B cell (primary cell): Measurements from ENCODE around the gene HS1BP3. TPM values are rescaled to one million over a fixed set of nuclear protein-coding genes. Genes with fewer than 3 reads are reported as not detected.

Source experiments
- ATAC-seq: fragments of 200-7000 bp; cut with Tn5 transposase; one replicate; pipeline ENCODE4 v1.10.0; 2021; ENCODE audit warnings: low read depth, mild to moderate bottlenecking, moderate number of reproducible peaks, moderate library complexity
- CTCF ChIA-PET: fragments of 350-600 bp; sonication (Branson Sonifier 250); formaldehyde crosslinking; loops from one replicate; lab custom pipeline; 2021; ENCODE audit warnings: antibody characterized with exemption, inconsistent platforms; lab: Charles Lee
- POLR2A ChIA-PET: fragments of 350-600 bp; sonication (Branson Sonifier 250); formaldehyde crosslinking; loops from one replicate; lab custom pipeline; 2021; ENCODE audit warnings: antibody characterized with exemption; lab: Charles Lee
- DNase-seq: peaks from one replicate; pipeline ENCODE4 v3.0.0; 2013
- H2AFZ ChIP-seq: 2 replicates; pipeline ENCODE4 v1.6.1; 2012; ENCODE audit warnings: mild to moderate bottlenecking, low read depth, low read length; ENCODE audit not compliant: insufficient read depth, poor library complexity, severe bottlenecking
- H3K27ac ChIP-seq, 2 donors: 1 replicate in 1 of 2; 2 replicates in 1 of 2; pipeline ENCODE4 v1.5.1; 2012 to 2013; ENCODE audit warnings: low read length in 2 of 2, mild to moderate bottlenecking in 2 of 2, moderate library complexity in 1 of 2
- H3K27me3 ChIP-seq, 4 experiments: fragments of 200-600 bp in 1 of 4; sonication (generic) in 1 of 4; replicated peaks in 1 of 4; 1 replicate in 2 of 4; 2 replicates in 2 of 4; pipeline versions ENCODE4 v1.6.1 to v1.7.0; 2013 to 2016; ENCODE audit warnings: low read length in 3 of 4, mild to moderate bottlenecking in 2 of 4, mixed read lengths in 1 of 4, moderate library complexity in 1 of 4; ENCODE audit not compliant: insufficient read depth in 4 of 4, control insufficient read depth in 3 of 4; ENCODE audit errors: control extremely low read depth in 1 of 4
- H3K36me3 ChIP-seq, 2 experiments: replicated peaks in 1 of 2; 1 replicate in 1 of 2; 2 replicates in 1 of 2; pipeline versions ENCODE4 v1.6.1 to v1.7.1; 2013; ENCODE audit warnings: low read length in 1 of 2; ENCODE audit not compliant: insufficient read depth in 2 of 2, control insufficient read depth in 1 of 2; ENCODE audit errors: control extremely low read depth in 1 of 2, extremely low read depth in 1 of 2
- H3K4me1 ChIP-seq, 2 donors: fragments of 200-600 bp in 1 of 2; sonication (generic) in 1 of 2; 1 replicate in 1 of 2; 2 replicates in 1 of 2; pipeline versions ENCODE4 v1.5.1 to v1.6.1; 2013 to 2017; ENCODE audit warnings: low read length in 2 of 2; ENCODE audit not compliant: control insufficient read depth in 2 of 2, insufficient read depth in 2 of 2
- H3K4me2 ChIP-seq: replicated peaks from 2 replicates; pipeline ENCODE3; 2012; ENCODE audit warnings: mild to moderate bottlenecking, low read depth, low read length; ENCODE audit not compliant: poor library complexity, severe bottlenecking
- H3K4me3 ChIP-seq, 5 experiments: fragments of 200-600 bp in 1 of 5; sonication (generic) in 1 of 5; 1 replicate in 3 of 5; 2 replicates in 2 of 5; pipeline versions ENCODE4 v1.5.1 to v1.7.0; 2011 to 2016; ENCODE audit warnings: low read length in 4 of 5, mild to moderate bottlenecking in 4 of 5, low read depth in 2 of 5, control low read depth in 1 of 5, moderate library complexity in 1 of 5; ENCODE audit not compliant: insufficient read depth in 1 of 5; ENCODE audit errors: control extremely low read depth in 1 of 5, extremely low read depth in 1 of 5
- H3K79me2 ChIP-seq: fragments of 200-600 bp; sonication (generic); one replicate; pipeline ENCODE4 v1.6.0; 2016; ENCODE audit warnings: low read length; ENCODE audit not compliant: control insufficient read depth, insufficient read depth
- H3K9ac ChIP-seq: fragments of 200-600 bp; sonication (generic); 2 replicates; pipeline ENCODE4 v1.6.1; 2017; ENCODE audit warnings: mild to moderate bottlenecking, low read length, moderate library complexity
- H3K9me3 ChIP-seq, 3 donors: one replicate each; pipeline versions ENCODE4 v1.6.1 to v1.7.1; 2013; ENCODE audit warnings: low read length in 2 of 3; ENCODE audit not compliant: control insufficient read depth in 2 of 3, insufficient read depth in 1 of 3; ENCODE audit errors: control extremely low read depth in 1 of 3
- H4K20me1 ChIP-seq: 2 replicates; pipeline ENCODE4 v1.6.0; 2012; ENCODE audit warnings: mild to moderate bottlenecking, low read length; ENCODE audit not compliant: insufficient read depth, control insufficient read depth, poor library complexity, severe bottlenecking
- H3K27ac Mint-ChIP-seq: one replicate; pipeline ENCODE4 v1.8.0; 2021; ENCODE audit warnings: mixed read lengths
- H3K27me3 Mint-ChIP-seq: one replicate; pipeline ENCODE4 v1.8.0; 2021; ENCODE audit warnings: mixed read lengths
- H3K4me1 Mint-ChIP-seq: one replicate; pipeline ENCODE4 v1.8.0; 2021; ENCODE audit warnings: mixed read lengths
- H3K4me3 Mint-ChIP-seq: one replicate; pipeline ENCODE4 v1.8.0; 2021; ENCODE audit warnings: mixed read lengths
- H3K9me3 Mint-ChIP-seq: one replicate; pipeline ENCODE4 v1.8.0; 2022; ENCODE audit warnings: mixed read lengths; ENCODE audit not compliant: insufficient read depth
- EZH2 ChIP-seq: IDR thresholded peaks from 2 replicates; pipeline ENCODE4 v1.6.1; 2012; ENCODE audit warnings: borderline replicate concordance, low read depth, mild to moderate bottlenecking, moderate library complexity, low read length; ENCODE audit not compliant: insufficient read depth, poor library complexity, severe bottlenecking
- WGBS: methylation state at CpG from one replicate; pipeline ENCODE4 v1.1.5; 2013; ENCODE audit warnings: missing lambda C conversion rate; ENCODE audit not compliant: insufficient coverage; 5-methylcytosine and 5-hydroxymethylcytosine counted together
- intact Hi-C: fragments of 100-400 bp; cut with micrococcal nuclease; formaldehyde crosslinking; loops from one replicate; pipeline ENCODE4 v1.10.0; 2022
- polyA plus RNA-seq: library from polyadenylated mRNA; depleted of rRNA; stranded (reverse); fragments of >200 nt; gene quantifications from 2 replicates; pipeline ENCODE4 v1.2.3, GENCODE V29; 2012
- total RNA-seq, 2 donors: library from RNA; stranded (reverse); fragments of 120-200 nt in 1 of 2; gene quantifications; 1 replicate in 1 of 2; 2 replicates in 1 of 2; pipeline versions ENCODE4 v1.2.3 to v1.2.4, GENCODE V29; 2013 to 2022
- TF ChIP-seq, protein P1 (sequence below): fragments of 200-600 bp; IDR thresholded peaks from one replicate; pipeline ENCODE4 v1.8.0; 2022; ENCODE audit warnings: antibody characterized with exemption, mild to moderate bottlenecking

HS1BP3 gene
- total and polyA plus RNA-seq, 2 donors (not counting 1 experiment from before 2014, with no cell fraction given): 27.8 to 28.7 TPM

DNA sequence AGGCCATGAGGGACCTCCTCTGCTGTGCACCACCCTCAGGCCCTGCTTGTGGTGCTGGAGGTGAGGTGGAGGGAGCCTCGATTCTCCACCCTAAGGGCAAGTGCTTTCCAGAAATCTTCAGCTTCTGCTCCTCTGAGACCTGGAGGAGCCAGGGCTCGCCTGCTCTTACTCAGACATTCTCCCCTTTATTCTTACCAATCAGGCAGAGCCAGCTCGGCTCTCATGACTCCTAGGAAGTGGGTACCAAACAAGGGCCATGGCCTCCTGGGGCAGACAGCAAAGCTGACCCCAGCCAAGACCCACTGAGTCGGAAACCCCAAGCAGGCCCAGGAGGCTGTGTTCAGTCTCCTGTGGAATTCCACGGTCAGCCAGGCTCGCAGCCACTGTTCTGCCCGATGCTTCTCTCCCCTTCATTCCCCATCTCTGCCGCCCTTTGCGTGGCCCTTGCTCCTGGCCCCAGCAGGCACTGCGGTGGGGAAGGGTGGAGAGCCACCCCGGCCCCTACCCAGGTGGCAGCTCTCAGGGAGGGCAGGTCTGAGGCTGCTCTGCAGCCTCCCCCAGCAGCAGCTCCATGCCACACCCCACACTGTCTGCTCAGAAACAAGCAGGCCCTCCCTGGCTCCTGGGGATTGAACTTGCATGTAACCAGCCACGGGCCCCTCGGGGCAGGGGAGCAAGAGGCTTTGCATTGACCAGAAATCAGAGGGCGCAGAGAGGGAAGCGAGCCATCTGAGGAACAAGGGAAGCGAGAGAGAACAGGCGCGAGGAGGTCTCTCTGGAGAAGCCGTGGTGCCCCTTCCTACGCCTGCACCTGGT is 24.0 kb downstream of the HS1BP3 start:
- no peak for ATAC-seq
- H3K27ac ChIP-seq: no peak overlapping the region

DNA sequence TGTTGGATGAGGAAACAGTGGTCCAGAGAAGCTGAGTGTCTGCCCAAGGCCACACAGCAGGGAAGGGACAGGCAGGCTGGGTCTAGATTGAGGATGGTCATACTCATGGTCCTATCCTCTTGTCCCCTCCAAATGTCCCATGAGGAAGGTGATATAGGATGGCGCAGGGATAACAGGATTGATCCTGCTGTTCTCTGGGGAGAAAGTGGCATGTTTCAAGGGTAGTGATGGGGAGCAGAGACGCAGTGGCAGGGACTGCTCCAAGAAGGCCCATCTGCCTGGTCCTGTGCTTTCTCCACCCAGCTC is 24.6 kb downstream of the HS1BP3 start:
- peaks cover 10% of the 10 kb centered on the region for H4K20me1 ChIP-seq
- no peak for ATAC-seq
- Mint-ChIP-seq H3K27me3 (no peaks in the 10 kb centered on the region), H3K4me1 (no peaks in the 10 kb centered on the region), H3K4me3 (no peak overlapping the region), H3K9me3 (no peaks in the 10 kb centered on the region), H3K27ac (no peak overlapping the region)
- H3K27me3 ChIP-seq: no peaks in the 10 kb centered on the region
- H3K9me3 ChIP-seq: no peaks in the 10 kb centered on the region
- no peak overlapping the region for H3K9ac ChIP-seq
- H3K27ac ChIP-seq: no peak overlapping the region
- H3K79me2 ChIP-seq: peaks cover under 1% of the 10 kb centered on the region
- POLR2A ChIA-PET: no interaction called here
- no peaks in the 10 kb centered on the region for H3K4me1 ChIP-seq
- no peak overlapping the region for H3K4me2 ChIP-seq
- H3K36me3 ChIP-seq: peaks cover 0 to 45% of the 10 kb centered on the region in 2 experiments
- TF ChIP-seq, protein P1, sequence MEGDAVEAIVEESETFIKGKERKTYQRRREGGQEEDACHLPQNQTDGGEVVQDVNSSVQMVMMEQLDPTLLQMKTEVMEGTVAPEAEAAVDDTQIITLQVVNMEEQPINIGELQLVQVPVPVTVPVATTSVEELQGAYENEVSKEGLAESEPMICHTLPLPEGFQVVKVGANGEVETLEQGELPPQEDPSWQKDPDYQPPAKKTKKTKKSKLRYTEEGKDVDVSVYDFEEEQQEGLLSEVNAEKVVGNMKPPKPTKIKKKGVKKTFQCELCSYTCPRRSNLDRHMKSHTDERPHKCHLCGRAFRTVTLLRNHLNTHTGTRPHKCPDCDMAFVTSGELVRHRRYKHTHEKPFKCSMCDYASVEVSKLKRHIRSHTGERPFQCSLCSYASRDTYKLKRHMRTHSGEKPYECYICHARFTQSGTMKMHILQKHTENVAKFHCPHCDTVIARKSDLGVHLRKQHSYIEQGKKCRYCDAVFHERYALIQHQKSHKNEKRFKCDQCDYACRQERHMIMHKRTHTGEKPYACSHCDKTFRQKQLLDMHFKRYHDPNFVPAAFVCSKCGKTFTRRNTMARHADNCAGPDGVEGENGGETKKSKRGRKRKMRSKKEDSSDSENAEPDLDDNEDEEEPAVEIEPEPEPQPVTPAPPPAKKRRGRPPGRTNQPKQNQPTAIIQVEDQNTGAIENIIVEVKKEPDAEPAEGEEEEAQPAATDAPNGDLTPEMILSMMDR: no peak
- TF ChIP-seq EZH2: no peak
- no peak overlapping the region for H2AFZ ChIP-seq
- CTCF ChIA-PET: interaction anchor here (0.8 to 1.1 kb wide), 2 partner anchors 8 to 17 kb away, joined by 3 to 4 read pairs; no protein-coding TSS in a partner anchor
- no peak for DNase-seq
- 100% methylated on average over 1 of the region's 2 CpGs for WGBS
- H3K4me3 ChIP-seq: no peak overlapping the region
- intact Hi-C loops: no loop called here

More for the DNA sequence above, 24.0 kb downstream of the HS1BP3 start:
- Histone ChIP-seq H3K4me2 (no peak overlapping the region), H3K4me1 (no peaks in the 10 kb centered on the region), H3K9me3 (no peaks in the 10 kb centered on the region), H3K27me3 (no peaks in the 10 kb centered on the region), H3K79me2 (peaks cover 3% of the 10 kb centered on the region), H3K36me3 (peaks cover 0 to 40% of the 10 kb centered on the region in 2 experiments), H3K9ac (no peak overlapping the region), H3K4me3 (no peak overlapping the region), H4K20me1 (peaks cover 10% of the 10 kb centered on the region), H2AFZ (no peak overlapping the region)
- ChIA-PET CTCF (interaction anchor here (0.8 kb wide), 1 partner anchor 17 kb away, joined by 4 read pairs; no protein-coding TSS in a partner anchor), POLR2A (no interaction called here)
- WGBS: 39% methylated on average over 19 of the region's 20 CpGs
- H3K9me3 Mint-ChIP-seq: no peaks in the 10 kb centered on the region
- no peak for DNase-seq
- no peak overlapping the region for H3K27ac Mint-ChIP-seq
- intact Hi-C loops: no loop called here
- H3K27me3 Mint-ChIP-seq: no peaks in the 10 kb centered on the region
- TF ChIP-seq, protein P1: no peak
- no peak for TF ChIP-seq EZH2
- H3K4me1 Mint-ChIP-seq: no peaks in the 10 kb centered on the region
- no peak overlapping the region for H3K4me3 Mint-ChIP-seq
